SU-DHL-6 (cell line): ENCODE measurements around the gene OOSP4A.

ENCODE experiments used
- H2AFZ ChIP-seq: fragments of 200-600 bp; sonication (generic); 2 replicates; pipeline ENCODE4 v1.6.1; 2014; ENCODE audit warnings: low read depth, mild to moderate bottlenecking, moderate library complexity, mixed read lengths, antibody characterized with exemption, low read length; ENCODE audit not compliant: severe bottlenecking
- H3F3A ChIP-seq: fragments of 200-600 bp; shearing (Covaris generic); 2 replicates; pipeline ENCODE4 v1.6.0; 2016; ENCODE audit warnings: antibody characterized with exemption, mild to moderate bottlenecking; ENCODE audit not compliant: insufficient read depth
- H3K27ac ChIP-seq: fragments of 200-600 bp; sonication (generic); 2 replicates; pipeline ENCODE4 v1.5.1; 2016; ENCODE audit warnings: low read depth, mild to moderate bottlenecking, low read length, moderate library complexity, mixed read lengths
- H3K27me3 ChIP-seq: fragments of 200-600 bp; sonication (generic), shearing (Covaris generic); 2 replicates; pipeline ENCODE4 v1.6.0; 2014; ENCODE audit warnings: mild to moderate bottlenecking, low read length
- H3K36me3 ChIP-seq: fragments of 200-600 bp; sonication (generic); 2 replicates; pipeline ENCODE4 v1.6.1; 2014; ENCODE audit warnings: mild to moderate bottlenecking, low read length, mixed read lengths
- H3K4me2 ChIP-seq: fragments of 300-600, 200-600 bp; shearing (Covaris generic), sonication (generic); 2 replicates; pipeline ENCODE4 v1.6.0; 2014; ENCODE audit warnings: low read length, low read depth, mild to moderate bottlenecking; ENCODE audit not compliant: poor library complexity, severe bottlenecking
- H3K4me3 ChIP-seq: fragments of 200-600 bp; sonication (generic); 2 replicates; pipeline ENCODE4 v1.5.1; 2014; ENCODE audit warnings: antibody characterized with exemption, low read length, mild to moderate bottlenecking, mixed read lengths; ENCODE audit not compliant: insufficient read depth, poor library complexity, severe bottlenecking
- H3K79me2 ChIP-seq: fragments of 200-600 bp; sonication (generic); 2 replicates; pipeline ENCODE4 v1.6.1; 2014; ENCODE audit warnings: mild to moderate bottlenecking, low read length, moderate library complexity; ENCODE audit not compliant: insufficient read depth
- H3K9ac ChIP-seq: fragments of 200-600 bp; sonication (generic); 2 replicates; pipeline ENCODE4 v1.7.0; 2014; ENCODE audit warnings: mild to moderate bottlenecking, low read length
- H3K9me2 ChIP-seq: fragments of 200-600 bp; sonication (generic); replicated peaks from 2 replicates; pipeline ENCODE4 v1.6.1; 2014; ENCODE audit warnings: low read length; ENCODE audit not compliant: insufficient read depth
- H3K9me3 ChIP-seq: fragments of 200-600 bp; sonication (generic); 2 replicates; pipeline ENCODE4 v1.6.1; 2014; ENCODE audit warnings: low read length, mixed read lengths; ENCODE audit not compliant: insufficient read depth
- H4K20me1 ChIP-seq: fragments of 200-600 bp; sonication (generic); 2 replicates; pipeline ENCODE4 v1.6.1; 2014; ENCODE audit warnings: low read depth, mild to moderate bottlenecking, antibody characterized with exemption, low read length, moderate library complexity, mixed read lengths
- CTCF ChIP-seq: fragments of 200-600 bp; sonication (generic); IDR thresholded peaks from one replicate; pipeline ENCODE4 v1.5.1; 2017; ENCODE audit warnings: antibody characterized with exemption, mild to moderate bottlenecking, low read length, moderate library complexity; ENCODE audit not compliant: insufficient read depth, poor library complexity, severe bottlenecking
- EZH2phosphoT487 ChIP-seq: fragments of 200-600 bp; sonication (generic), shearing (Covaris generic); conservative IDR thresholded peaks from 2 replicates; pipeline ENCODE4 v1.6.1; 2018; ENCODE audit warnings: mild to moderate bottlenecking, antibody characterized with exemption, low read length, moderate library complexity, mixed read lengths

OOSP4A gene

GRCh38 chr11:59967677-59968394 lies 4.0 kb downstream of the OOSP4A start:
- no peaks in the 10 kb centered on the region for H3F3A ChIP-seq
- no peaks in the 10 kb centered on the region for H3K79me2 ChIP-seq
- H3K9me2 ChIP-seq: no peaks in the 10 kb centered on the region
- H3K27me3 ChIP-seq: no peaks in the 10 kb centered on the region
- no peak overlapping the region for H3K4me2 ChIP-seq
- no peak overlapping the region for H2AFZ ChIP-seq
- no peak overlapping the region for H3K27ac ChIP-seq
- H3K36me3 ChIP-seq: no peaks in the 10 kb centered on the region
- H3K9me3 ChIP-seq: no peaks in the 10 kb centered on the region
- TF ChIP-seq EZH2phosphoT487 (no peak), CTCF (no peak)
- no peak overlapping the region for H3K9ac ChIP-seq
- H4K20me1 ChIP-seq: no peaks in the 10 kb centered on the region
- H3K4me3 ChIP-seq: no peak overlapping the region

GRCh38 chr11:59968395-59968783 lies 4.6 kb downstream of the OOSP4A start:
- Histone ChIP-seq H2AFZ (no peak overlapping the region), H3K9me3 (no peaks in the 10 kb centered on the region), H3K79me2 (no peaks in the 10 kb centered on the region), H4K20me1 (no peaks in the 10 kb centered on the region), H3K4me3 (no peak overlapping the region), H3K9me2 (no peaks in the 10 kb centered on the region), H3K4me2 (no peak overlapping the region), H3K36me3 (no peaks in the 10 kb centered on the region), H3K27me3 (no peaks in the 10 kb centered on the region), H3K9ac (no peak overlapping the region), H3K27ac (no peak overlapping the region), H3F3A (no peaks in the 10 kb centered on the region)
- TF ChIP-seq CTCF (no peak), EZH2phosphoT487 (no peak)

- Histone ChIP-seq H3K27me3 (no peaks in the 10 kb centered on the region), H2AFZ (no peak overlapping the region), H3K79me2 (no peaks in the 10 kb centered on the region), H3K4me3 (no peak overlapping the region), H4K20me1 (no peaks in the 10 kb centered on the region), H3K9me2 (no peaks in the 10 kb centered on the region), H3K4me2 (no peak overlapping the region), H3F3A (no peaks in the 10 kb centered on the region), H3K36me3 (no peaks in the 10 kb centered on the region), H3K27ac (no peak overlapping the region), H3K9ac (no peak overlapping the region), H3K9me3 (no peaks in the 10 kb centered on the region)
- TF ChIP-seq EZH2phosphoT487: no peak
- no peak for TF ChIP-seq CTCF
These were observed 9.3 kb downstream of the OOSP4A start for GRCh38 chr11:59973097-59973496.
